Motor neuron (in vitro differentiated cells): ENCODE results near the gene GIPC3. TPM values are rescaled to one million over a fixed set of nuclear protein-coding genes. Genes with fewer than 3 reads are reported as not detected.
A peak's percentile ranks its signal among the peaks of the same experiment; 100 is the strongest.

Experiments
- ATAC-seq, 8 experiments: fragments of 200-7000 bp; cut with Tn5 transposase; replicated peaks in 6 of 8; 2 replicates each; pipeline ENCODE4 v1.8.0; 2021; ENCODE audit warnings: mild to moderate bottlenecking in 8 of 8, moderate library complexity in 8 of 8
- H3K27ac ChIP-seq, 2 donors: fragments of 250-450 bp; sonication (Bioruptor Pico); 2 replicates each; pipeline ENCODE4 v1.9.0; 2021; ENCODE audit warnings: antibody characterized with exemption in 2 of 2, mild to moderate bottlenecking in 2 of 2, moderate library complexity in 1 of 2
- H3K4me1 ChIP-seq, 2 donors: fragments of 250-450 bp; sonication (Bioruptor Pico); replicated peaks in 1 of 2; 2 replicates each; pipeline ENCODE4 v1.6.1; 2021; ENCODE audit warnings: antibody characterized with exemption in 2 of 2, mild to moderate bottlenecking in 2 of 2, moderate library complexity in 1 of 2
- H3K4me3 ChIP-seq, 5 donors: fragments of 250-450 bp; sonication (Bioruptor Pico); 2 replicates each; pipeline ENCODE4 v1.9.0; 2021; ENCODE audit warnings: antibody characterized with exemption in 5 of 5, mild to moderate bottlenecking in 5 of 5, moderate library complexity in 4 of 5
- WGBS, 10 experiments: fragments of 450-650 bp; shearing (Covaris generic); methylation state at CpG; one replicate each; pipeline ENCODE4 v1.0.0; 2022; 5-methylcytosine and 5-hydroxymethylcytosine counted together
- in situ Hi-C, 9 experiments: fragments of 400-800 bp; cut with MboI; loops; one replicate each; pipeline ENCODE4 v1.15.0; 2021; ENCODE audit warnings: low sequenced_read_pairs in 9 of 9, low pct_unique_long_range_greater_than_20kb in 2 of 9; ENCODE audit not compliant: unreplicated experiment in 9 of 9
- total RNA-seq, 8 experiments: library from RNA; unstranded; fragments of 300-600 nt; gene quantifications; 2 replicates each; pipeline versions ENCODE4 v1.2.3 to v1.2.4, GENCODE V29; 2022

Gene GIPC3
- total RNA-seq, 8 experiments from 2014 or later = 0.05 to 0.84 (median 0.14) TPM; not detected in 1

- Histone ChIP-seq H3K27ac (no peak overlapping the region), H3K4me3 (no peak overlapping the region), H3K4me1 (peaks cover 2 to 8% of the 10 kb centered on the region in 2 donors)
- 87 to 100% (median 92%) methylated on average over 2 to 12 of the region's 33 CpGs; no CpG with 5 or more reads in 5 of the 10 experiments for WGBS, 10 experiments
- ATAC-seq = peak in 2 of 8 experiments; percentile 1 to 2
- in situ Hi-C loops = loop anchor here in 1 of 9 experiments (25.0 kb wide), 1 partner anchor 300 kb away; no protein-coding TSS in a partner anchor
Measured at GRCh38 chr19:3612330-3612729, 27.1 kb downstream of the GIPC3 start.

DNA sequence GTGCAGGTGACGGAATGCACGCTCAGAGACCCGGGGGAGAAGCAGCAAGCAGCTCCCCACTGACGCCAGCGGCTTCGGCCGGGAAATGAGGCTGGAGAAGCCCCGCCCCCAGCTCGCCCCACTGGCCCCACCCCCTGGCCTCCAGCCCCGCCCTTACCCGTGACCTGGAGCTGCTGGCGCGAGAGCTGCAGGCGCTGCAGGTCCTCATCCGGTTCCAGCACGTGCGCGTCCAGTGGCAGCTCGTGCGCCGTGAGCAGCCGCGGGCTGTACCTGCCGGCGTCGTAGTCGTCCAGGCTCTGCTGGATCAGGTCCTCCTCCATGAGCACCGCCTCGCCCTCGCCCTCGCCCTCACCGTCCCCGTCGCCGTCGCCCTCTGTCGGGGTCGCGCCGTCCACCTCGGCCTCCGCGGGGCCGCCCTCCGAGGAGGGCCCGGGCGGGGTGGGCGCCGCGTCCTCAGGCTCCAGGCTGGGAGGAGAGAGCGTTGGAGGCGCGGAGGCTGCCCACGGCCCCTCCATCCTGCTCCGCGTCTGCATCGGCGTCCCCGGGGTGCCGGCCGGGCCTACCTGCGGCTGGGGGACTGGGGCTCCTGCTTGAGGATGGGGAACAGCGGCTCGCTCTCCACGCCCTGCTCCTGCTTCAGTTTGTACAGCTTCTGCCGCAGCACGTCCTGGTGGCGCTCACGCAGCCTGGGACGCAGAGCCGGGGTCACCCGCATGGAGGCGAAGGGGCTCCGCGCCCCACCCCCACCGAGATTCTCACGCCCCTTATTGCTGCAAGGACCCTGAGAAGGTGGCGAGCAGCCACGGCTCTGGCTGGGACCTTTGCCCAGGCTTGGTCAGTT, 27.8 kb downstream of the GIPC3 start:
- WGBS, 10 experiments = 50 to 100% (median 95%) methylated on average over 3 to 4 of the region's 79 CpGs; no CpG with 5 or more reads in 7 of the 10 experiments
- in situ Hi-C loops = loop anchor here in 1 of 9 experiments (25.0 kb wide), 1 partner anchor 301 kb away; no protein-coding TSS in a partner anchor
- Histone ChIP-seq H3K27ac (no peak overlapping the region), H3K4me3 (no peak overlapping the region), H3K4me1 (peaks cover 3 to 8% of the 10 kb centered on the region in 2 donors)
- peak in 4 of 8 experiments; percentile 16 to 62 (median 51) for ATAC-seq

- Histone ChIP-seq H3K4me3 (no peak overlapping the region), H3K4me1 (peaks cover 3 to 8% of the 10 kb centered on the region in 2 donors), H3K27ac (no peak overlapping the region)
- 84 to 100% (median 95%) methylated on average over 1 to 3 of the region's 39 CpGs; no CpG with 5 or more reads in 5 of the 10 experiments for WGBS, 10 experiments
- in situ Hi-C loops = loop anchor here in 1 of 9 experiments (25.0 kb wide), 1 partner anchor 302 kb away; no protein-coding TSS in a partner anchor
- no peak for ATAC-seq
Measured at GRCh38 chr19:3613818-3614661, 28.8 kb downstream of the GIPC3 start.

- H3K27ac ChIP-seq = no peak overlapping the region
- no peak for ATAC-seq
- no CpG with 5 or more reads among the region's 18 CpGs for WGBS, 10 experiments
- in situ Hi-C loops = loop anchor here in 1 of 9 experiments (25.0 kb wide), 1 partner anchor 303 kb away; no protein-coding TSS in a partner anchor
- H3K4me3 ChIP-seq = no peak overlapping the region
- H3K4me1 ChIP-seq = peaks cover 3 to 8% of the 10 kb centered on the region in 2 donors
Measured at GRCh38 chr19:3614858-3615505, 29.7 kb downstream of the GIPC3 start.

GRCh38 chr19:3615524-3616135, 30.4 kb downstream of the GIPC3 start:
- H3K4me3 ChIP-seq = no peak overlapping the region
- in situ Hi-C loops = loop anchor here in 1 of 9 experiments (25.0 kb wide), 1 partner anchor 303 kb away; no protein-coding TSS in a partner anchor
- WGBS, 10 experiments = 73 to 93% (median 88%) methylated on average over 3 to 10 of the region's 26 CpGs; no CpG with 5 or more reads in 7 of the 10 experiments
- H3K27ac ChIP-seq = no peak overlapping the region
- ATAC-seq = no peak
- peaks cover 3 to 8% of the 10 kb centered on the region in 2 donors for H3K4me1 ChIP-seq

DNA sequence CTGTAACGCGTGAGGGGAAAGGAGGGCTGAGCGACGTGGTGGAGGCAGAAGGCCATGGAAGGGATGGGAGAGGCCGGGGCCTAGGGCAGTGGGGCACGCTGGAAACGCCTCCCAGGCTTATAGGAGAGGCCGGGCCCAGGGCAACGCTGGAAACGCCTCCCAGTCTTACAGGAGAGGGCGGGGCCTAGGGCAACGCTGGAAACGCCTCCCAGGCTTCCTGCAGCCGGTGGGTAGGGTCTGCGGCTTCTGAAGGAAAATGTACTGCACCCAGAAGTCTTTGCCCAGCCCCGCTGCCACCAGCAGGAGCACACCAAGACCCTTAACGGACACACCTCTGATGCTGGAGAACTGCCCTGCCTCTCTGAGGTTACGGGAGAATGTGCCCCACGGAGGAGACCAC, 32.2 kb downstream of the GIPC3 start:
- in situ Hi-C loops = loop anchor here in 1 of 9 experiments (25.0 kb wide), 1 partner anchor 305 kb away; no protein-coding TSS in a partner anchor
- ATAC-seq = peak in 4 of 8 experiments; percentile 22 to 66 (median 53)
- H3K27ac ChIP-seq = no peak overlapping the region
- H3K4me1 ChIP-seq = peaks cover 3 to 8% of the 10 kb centered on the region in 2 donors
- WGBS, 10 experiments = 20 to 100% (median 43%) methylated on average over 1 to 14 of the region's 19 CpGs; no CpG with 5 or more reads in 3 of the 10 experiments
- no peak overlapping the region for H3K4me3 ChIP-seq

- no peak overlapping the region for H3K4me3 ChIP-seq
- peaks cover 3 to 8% of the 10 kb centered on the region in 2 donors for H3K4me1 ChIP-seq
- in situ Hi-C loops = loop anchor here in 1 of 9 experiments (25.0 kb wide), 1 partner anchor 306 kb away; no protein-coding TSS in a partner anchor
- WGBS, 10 experiments = 61 to 85% methylated on average over 4 to 8 of the region's 31 CpGs; no CpG with 5 or more reads in 8 of the 10 experiments
- ATAC-seq = peak; percentile 29 to 90 (median 44)
- H3K27ac ChIP-seq = no peak overlapping the region
Measured at GRCh38 chr19:3618144-3618810, 33.0 kb downstream of the GIPC3 start.

DNA sequence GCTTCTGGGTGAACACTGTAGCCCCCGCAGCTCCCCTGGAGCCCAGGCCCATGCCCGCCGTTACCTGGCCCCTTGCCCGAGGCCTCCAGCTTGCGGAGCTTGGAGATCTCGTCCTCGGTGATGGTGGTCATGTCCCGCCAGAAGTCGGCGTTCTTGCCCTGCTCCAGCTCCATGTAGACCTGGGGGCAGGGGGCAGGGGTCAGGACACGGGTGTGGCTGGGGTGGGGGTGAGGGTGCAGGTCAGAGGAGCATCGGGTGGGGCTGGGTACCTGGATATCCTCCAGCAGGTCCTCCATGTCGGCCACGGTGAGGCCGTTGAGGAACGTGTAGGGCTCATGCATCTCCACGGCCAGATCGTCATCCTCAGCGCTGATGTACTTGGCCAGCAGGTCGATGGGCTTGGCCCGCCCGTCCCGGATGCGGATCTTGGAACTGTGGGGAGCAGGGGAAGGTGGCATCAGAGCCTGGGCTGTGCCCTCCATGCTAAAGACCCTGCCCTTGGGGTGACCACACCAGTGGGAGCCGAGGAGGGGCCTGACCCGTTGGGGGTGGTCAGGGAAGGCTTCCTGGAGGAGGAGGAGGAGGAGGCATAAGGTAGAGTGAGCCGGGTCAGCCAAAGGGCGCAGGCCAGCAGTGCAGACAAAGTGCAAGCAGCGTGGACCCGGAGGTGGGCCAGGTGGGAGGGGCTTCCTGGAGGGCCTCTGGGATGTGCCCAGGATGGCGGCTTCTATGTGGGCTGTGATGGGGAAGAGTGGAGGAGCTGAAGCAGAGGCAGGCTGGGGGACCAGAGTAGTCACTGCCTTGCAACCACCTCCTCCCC, 33.7 kb downstream of the GIPC3 start:
- ATAC-seq = peak in 1 of 8 experiments; percentile 13
- Histone ChIP-seq H3K4me1 (peaks cover 3 to 8% of the 10 kb centered on the region in 2 donors), H3K27ac (no peak overlapping the region), H3K4me3 (no peak overlapping the region)
- 25 to 89% methylated on average over 2 to 3 of the region's 31 CpGs; no CpG with 5 or more reads in 8 of the 10 experiments for WGBS, 10 experiments
- in situ Hi-C loops = loop anchor here in 1 of 9 experiments (25.0 kb wide), 1 partner anchor 307 kb away; no protein-coding TSS in a partner anchor

GRCh38 chr19:3619631-3620012, 34.3 kb downstream of the GIPC3 start:
- Histone ChIP-seq H3K27ac (no peak overlapping the region), H3K4me3 (no peak overlapping the region), H3K4me1 (peaks cover 3 to 8% of the 10 kb centered on the region in 2 donors)
- in situ Hi-C loops = loop anchor here in 1 of 9 experiments (25.0 kb wide), 1 partner anchor 307 kb away; no protein-coding TSS in a partner anchor
- 88% methylated on average over 5 of the region's 17 CpGs; no CpG with 5 or more reads in 9 of the 10 experiments for WGBS, 10 experiments
- ATAC-seq = no peak

DNA sequence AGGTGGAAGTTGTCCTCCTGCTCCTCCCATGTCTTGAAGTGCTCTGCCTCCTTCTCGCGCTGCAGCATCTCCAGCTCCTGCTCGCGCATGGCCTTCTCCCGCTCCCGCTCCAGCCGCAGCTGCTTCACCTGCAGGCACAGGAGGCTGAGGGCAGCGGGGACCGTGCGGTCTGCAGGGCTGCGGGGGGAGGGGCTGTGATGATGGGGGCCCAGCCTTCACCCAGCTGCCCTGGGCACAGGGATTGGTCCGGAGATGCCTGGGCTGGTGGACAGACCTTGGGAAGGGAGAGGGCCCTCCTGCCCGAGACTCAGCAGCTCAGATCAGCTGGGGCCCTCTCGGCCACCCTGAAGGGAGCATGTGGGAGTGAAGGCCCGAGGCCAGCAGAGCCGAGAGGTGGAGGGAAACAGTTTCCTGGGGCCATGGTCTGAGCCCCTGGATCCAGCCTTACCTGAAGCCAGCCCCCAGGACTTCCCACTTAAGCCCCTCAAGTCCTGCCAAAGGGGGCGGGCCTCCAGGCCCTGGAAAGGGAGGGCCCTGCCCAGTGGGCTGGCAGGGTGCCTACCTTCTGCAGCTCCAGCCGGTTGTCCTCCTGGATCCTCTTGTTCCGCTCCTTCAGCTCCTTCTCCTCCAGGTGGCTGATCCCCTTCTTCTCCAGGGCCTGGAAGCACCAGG, 35.0 kb downstream of the GIPC3 start:
- ATAC-seq = peak in 1 of 8 experiments; percentile 9
- in situ Hi-C loops = loop anchor here in 1 of 9 experiments (25.0 kb wide), 1 partner anchor 308 kb away; no protein-coding TSS in a partner anchor
- 100% methylated on average over 1 to 2 of the region's 19 CpGs; no CpG with 5 or more reads in 7 of the 10 experiments for WGBS, 10 experiments

More for the DNA sequence above, 35.0 kb downstream of the GIPC3 start:
- peaks cover 8 to 9% of the 10 kb centered on the region in 2 donors for H3K4me1 ChIP-seq
- no peak overlapping the region for H3K27ac ChIP-seq
- H3K4me3 ChIP-seq = no peak overlapping the region
